ENCODE measurements around the gene C22orf15.

- TF ChIP-seq CTCF (IDR thresholded peaks at IDR 0.05; ENCODE audit: low read depth, low read length): no peak
- TF ChIP-seq EZH2phosphoT487 (IDR thresholded peaks at IDR 0.05; ENCODE audit: low read depth): no peak
Measured at GRCh38 chr22:23789121-23789520, 26.3 kb downstream of the C22orf15 start.

Measured in OCI-LY3 (cell line).